Measurements from ENCODE around the gene MRPS27.

MRPS27 gene

DNA sequence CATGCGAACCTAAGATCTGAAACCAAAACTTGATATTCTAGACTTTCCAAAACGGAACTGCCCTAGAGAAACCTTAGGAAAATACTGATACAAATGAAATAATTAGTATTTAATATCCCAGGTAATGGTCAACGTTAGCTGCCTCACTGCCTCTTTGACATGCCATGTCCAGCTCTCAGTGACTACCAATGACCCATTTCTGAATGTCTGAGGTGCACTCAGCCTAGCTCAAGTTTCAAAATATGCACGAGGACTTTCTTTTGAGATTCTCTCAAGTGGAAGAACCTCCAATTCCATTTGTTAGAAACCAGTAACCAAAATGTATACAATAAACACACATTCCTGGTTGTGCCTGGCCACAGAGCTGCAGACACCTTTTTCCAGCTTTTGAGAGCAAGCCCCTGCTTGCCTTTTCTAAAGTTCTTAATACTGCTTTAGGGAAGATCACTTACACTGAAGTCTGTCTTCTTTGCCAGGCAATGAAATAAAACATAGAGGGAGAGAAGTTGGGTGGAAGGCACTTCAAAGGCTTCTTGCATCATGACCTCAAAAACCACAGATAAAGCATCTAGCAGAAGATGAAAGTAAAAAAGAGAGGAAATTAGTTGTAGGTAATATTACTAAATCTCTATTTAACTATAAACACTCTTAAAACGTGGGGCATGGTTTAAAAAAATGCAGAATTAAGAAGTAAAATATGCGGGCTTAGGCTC is 87.9 kb downstream of the MRPS27 start:
- no peak for DNase-seq (ENCODE audit: low read depth)

GRCh38 chr5:72228960-72229359 is 91.1 kb downstream of the MRPS27 start:
- DNase-seq (ENCODE audit: low read depth) = no peak

- DNase-seq (ENCODE audit: low read depth) = no peak
Measured at GRCh38 chr5:72226950-72227349, 93.1 kb downstream of the MRPS27 start.

- no peak for DNase-seq (ENCODE audit: low read depth)
Measured at GRCh38 chr5:72225741-72226140, 94.3 kb downstream of the MRPS27 start.

DNA sequence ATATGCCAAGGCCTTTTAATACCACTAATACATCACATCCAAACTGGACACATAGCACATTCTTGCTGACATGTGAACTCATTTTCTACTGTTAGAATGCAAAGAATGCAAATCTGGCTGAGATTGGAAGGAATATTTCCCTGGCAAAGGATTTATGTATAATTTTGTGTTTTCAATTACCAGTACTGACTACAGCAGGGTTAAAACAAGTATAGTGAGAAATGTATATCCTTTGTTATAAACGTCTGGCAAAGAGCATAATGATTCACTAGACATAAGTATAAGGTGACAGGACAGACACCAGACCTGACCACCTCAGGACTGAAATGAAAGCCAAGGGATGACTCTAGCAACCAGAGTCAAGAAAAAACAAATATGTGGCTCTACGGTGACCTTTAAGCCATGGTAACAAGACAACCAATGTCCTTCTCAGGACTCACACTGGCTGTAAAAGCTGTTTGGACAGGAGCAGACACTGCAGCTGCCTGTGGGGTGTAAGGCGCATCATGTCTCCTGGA is 95.0 kb downstream of the MRPS27 start:
- no peak for DNase-seq (ENCODE audit: low read depth)

- no peak for DNase-seq (ENCODE audit: low read depth)
Measured at GRCh38 chr5:72223371-72223770, 96.7 kb downstream of the MRPS27 start.

GRCh38 chr5:72222521-72222920 is 97.5 kb downstream of the MRPS27 start:
- DNase-seq (ENCODE audit: low read depth) = no peak

DNA sequence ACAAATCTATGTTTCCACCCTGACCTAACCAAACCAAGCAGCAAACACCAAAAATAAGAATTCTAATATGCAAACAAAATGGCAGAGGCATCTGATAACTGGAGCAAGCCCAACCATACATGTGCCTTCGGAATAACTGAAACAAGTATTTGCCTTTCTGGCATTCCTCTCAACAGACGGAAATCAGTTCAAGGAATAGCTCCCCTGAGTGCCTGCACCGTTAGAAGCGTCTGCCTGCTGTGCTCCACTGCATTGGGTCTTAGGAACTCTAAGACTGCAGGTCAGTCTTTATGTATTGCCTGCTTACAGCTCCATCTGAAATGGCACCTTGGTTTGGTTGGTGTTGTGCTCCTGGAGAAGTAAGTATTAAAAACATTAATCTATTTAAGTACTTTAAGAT is 98.5 kb downstream of the MRPS27 start:
- no peak for DNase-seq (ENCODE audit: low read depth)

GRCh38 chr5:72221099-72221498 is 98.9 kb downstream of the MRPS27 start:
- DNase-seq (ENCODE audit: low read depth) = no peak

DNA sequence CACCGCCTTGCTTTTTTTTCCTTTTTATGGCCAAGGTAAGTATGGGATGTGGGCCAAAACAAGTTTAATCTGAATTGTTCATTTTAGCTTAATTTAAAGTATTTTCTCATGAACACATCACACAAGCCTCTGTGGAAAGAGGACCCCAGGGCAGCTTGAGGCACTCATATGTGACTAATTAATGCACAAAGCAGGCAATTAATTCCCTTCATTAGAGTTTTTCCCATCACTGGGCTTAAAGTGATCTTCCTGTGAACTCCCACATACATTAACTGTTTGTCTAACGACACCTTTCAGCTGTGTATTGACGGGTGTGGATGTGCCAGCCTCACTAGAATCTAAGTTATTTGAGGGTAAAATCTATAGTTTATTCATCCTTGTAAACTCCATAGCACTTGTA is 103.3 kb downstream of the MRPS27 start:
- DNase-seq (ENCODE audit: low read depth) = no peak

- DNase-seq (ENCODE audit: low read depth) = no peak
Measured at GRCh38 chr5:72214168-72214567, 105.9 kb downstream of the MRPS27 start.

- no peak for DNase-seq (ENCODE audit: low read depth)
Measured at GRCh38 chr5:72213482-72213881, 106.6 kb downstream of the MRPS27 start.

GRCh38 chr5:72212171-72212570 is 107.9 kb downstream of the MRPS27 start:
- DNase-seq (ENCODE audit: low read depth) = no peak

- DNase-seq (ENCODE audit: low read depth) = no peak
Measured at GRCh38 chr5:72210888-72211678, 109.0 kb downstream of the MRPS27 start.

GRCh38 chr5:72209147-72210115 is 110.6 kb downstream of the MRPS27 start:
- no peak for DNase-seq (ENCODE audit: low read depth)

DNA sequence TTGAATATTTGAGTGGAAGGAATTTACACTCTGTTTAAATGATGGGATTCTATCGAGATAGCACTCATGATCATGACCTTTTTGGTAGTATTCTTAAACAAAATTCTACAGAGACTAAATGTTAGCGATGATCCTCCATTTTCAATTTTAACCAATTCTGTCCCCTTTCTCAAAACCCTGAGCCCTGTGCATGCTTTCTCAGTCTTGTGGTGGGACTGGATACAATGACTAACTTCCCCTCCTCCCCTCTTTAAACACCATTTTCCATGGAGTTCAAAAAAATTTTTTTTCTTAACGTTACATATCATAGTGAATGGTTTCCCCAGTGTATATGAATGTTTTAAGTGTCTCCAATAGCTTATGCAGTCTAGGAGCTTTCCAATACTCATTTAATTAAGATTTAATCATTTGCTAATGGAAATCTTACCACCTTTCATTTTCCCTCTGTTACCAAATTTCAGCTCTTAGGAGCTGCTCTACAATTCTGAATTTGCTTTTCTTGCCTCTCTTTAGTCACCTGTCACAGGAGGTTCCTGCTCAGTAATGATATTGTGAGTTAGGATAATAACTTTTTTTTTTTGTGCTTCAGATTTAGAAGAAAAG is 111.6 kb downstream of the MRPS27 start:
- DNase-seq (ENCODE audit: low read depth) = no peak

DNA sequence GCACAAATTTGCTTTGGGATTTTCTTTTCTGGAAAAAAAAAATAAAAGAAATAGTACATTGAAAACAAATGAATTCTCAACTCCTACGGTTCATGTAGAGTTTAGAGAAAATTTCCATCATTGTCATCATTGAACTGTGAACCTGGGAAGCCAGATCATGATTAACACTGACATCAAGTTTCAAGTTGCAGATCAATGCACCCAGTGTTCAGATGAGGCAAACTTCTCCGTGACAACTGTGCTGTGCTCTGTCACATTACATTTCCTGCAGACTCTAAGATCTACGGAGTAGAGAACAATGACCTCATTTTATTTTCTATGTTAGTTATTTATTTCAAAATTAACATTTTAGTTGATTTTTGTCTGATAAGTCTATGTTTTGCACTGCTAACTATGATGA is 113.0 kb downstream of the MRPS27 start:
- DNase-seq (ENCODE audit: low read depth) = no peak

GRCh38 chr5:72206160-72206559 is 113.9 kb downstream of the MRPS27 start:
- DNase-seq (ENCODE audit: low read depth) = no peak

DNA sequence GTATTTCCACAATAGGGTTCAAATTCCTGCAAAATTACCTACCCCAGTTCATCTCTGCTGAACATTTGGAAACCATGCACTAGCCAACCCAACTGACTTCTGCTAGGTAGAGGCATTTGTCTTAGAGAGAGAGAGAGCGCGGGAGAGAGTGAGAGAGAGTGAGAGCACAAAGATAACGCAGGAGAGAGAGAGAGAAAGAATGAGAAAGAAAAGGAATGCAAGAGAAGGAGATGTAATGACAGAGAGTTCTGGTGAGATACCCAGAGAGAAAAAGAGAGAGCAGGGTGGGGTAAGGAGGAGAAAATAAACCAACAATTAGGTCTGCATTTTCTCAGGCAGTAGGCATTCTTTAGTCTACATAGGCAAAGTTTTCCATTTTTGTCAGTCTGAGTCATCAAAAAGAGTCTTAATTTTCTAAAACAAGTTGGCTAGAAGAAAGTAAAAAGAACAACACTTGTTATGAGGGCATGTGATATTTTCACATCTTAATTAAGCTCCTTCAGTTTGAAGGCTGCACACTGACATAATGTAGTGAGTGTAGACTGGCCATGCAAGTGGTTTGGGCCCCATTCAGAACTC is 114.5 kb downstream of the MRPS27 start:
- DNase-seq (ENCODE audit: low read depth) = no peak

GRCh38 chr5:72204946-72205345 is 115.1 kb downstream of the MRPS27 start:
- no peak for DNase-seq (ENCODE audit: low read depth)

GRCh38 chr5:72203251-72203845 is 116.7 kb downstream of the MRPS27 start:
- DNase-seq (ENCODE audit: low read depth) = no peak
